ENCODE results near the gene ULK4. TPM values are rescaled to one million over a fixed set of nuclear protein-coding genes. Genes with fewer than 3 reads are reported as not detected.

Gene ULK4
- total and polyA plus RNA-seq, 2 of the 8 experiments (the other 6 are each of a cell fraction or from before 2014, with no cell fraction given) = 3.0 to 10.8 TPM

- Histone ChIP-seq H3K27me3 (replicated peaks in 1 of 4; ENCODE audit: control insufficient read depth in 3 of 4, extremely low read depth in 1 of 4, insufficient read depth in 3 of 4, low read length in 3 of 4) (no peaks in the 10 kb centered on the region), H3K79me1 (ENCODE audit: low read depth, low read length) (no peaks in the 10 kb centered on the region), H2AFZ (ENCODE audit: low read length) (no peak overlapping the region), H3K56ac (replicated peaks; ENCODE audit: insufficient read length, low read depth, low read length) (no peak overlapping the region), H4K20me1 (replicated peaks in 1 of 2; ENCODE audit: control insufficient read depth in 1 of 2, insufficient read depth in 2 of 2, low read length in 2 of 2) (no peaks in the 10 kb centered on the region), H2AK5ac (ENCODE audit: low read depth, low read length) (no peak overlapping the region), H3K18ac (ENCODE audit: extremely low read depth, low read length) (no peak overlapping the region), H2BK5ac (ENCODE audit: low read depth, low read length) (no peak overlapping the region), H3K23me2 (ENCODE audit: low read depth, low read length) (no peaks in the 10 kb centered on the region), H3K4ac (replicated peaks; ENCODE audit: insufficient read length, low read depth, low read length) (no peak overlapping the region), H2BK120ac (replicated peaks; ENCODE audit: low read depth, low read length) (no peak overlapping the region), H3K9me3 (ENCODE audit: insufficient read depth in 2 of 2, low read depth in 1 of 2, low read length in 1 of 2) (no peaks in the 10 kb centered on the region), H2BK20ac (ENCODE audit: low read length) (no peak overlapping the region), H3K23ac (ENCODE audit: insufficient read length) (no peak overlapping the region), H3K4me2 (ENCODE audit: insufficient read depth in 1 of 2, low read depth in 2 of 2, low read length in 2 of 2) (no peak overlapping the region), H4K8ac (ENCODE audit: extremely low read depth, insufficient read depth, low read length) (no peak overlapping the region), H3K9ac (replicated peaks in 1 of 4; ENCODE audit: extremely low read depth in 1 of 4, low read depth in 3 of 4, low read length in 3 of 4) (no peak overlapping the region), H3K27ac (ENCODE audit: low read depth, low read length) (no peak overlapping the region), H3K79me2 (ENCODE audit: control insufficient read depth in 1 of 2, insufficient read depth in 2 of 2, low read length in 2 of 2) (no peaks in the 10 kb centered on the region), H4K5ac (ENCODE audit: insufficient read length, low read depth, low read length) (no peak overlapping the region), H3K4me1 (replicated peaks in 1 of 4; ENCODE audit: control insufficient read depth in 3 of 4, insufficient read depth in 4 of 4, low read length in 3 of 4) (no peaks in the 10 kb centered on the region), H2BK12ac (ENCODE audit: low read depth, low read length) (no peak overlapping the region), H3K4me3 (ENCODE audit: extremely low read depth in 1 of 4, insufficient read depth in 2 of 4, low read depth in 3 of 4, low read length in 4 of 4) (no peak overlapping the region), H4K91ac (replicated peaks; ENCODE audit: insufficient read length, low read length) (no peak overlapping the region), H3K14ac (ENCODE audit: insufficient read length) (no peak overlapping the region), H2BK15ac (ENCODE audit: low read length) (no peak overlapping the region), H3K36me3 (ENCODE audit: control insufficient read depth in 2 of 4, insufficient read depth in 4 of 4, low read length in 3 of 4) (no peaks in the 10 kb centered on the region)
- WGBS, 2 experiments (ENCODE audit: extremely low coverage in 1 of 2, insufficient coverage in 1 of 2, insufficient read length in 1 of 2, insufficient replicate concordance in 2 of 2, low coverage in 1 of 2, low lambda C conversion rate in 2 of 2, missing lambda C conversion rate in 1 of 2) = 76% methylated on average over 2 of the region's 2 CpGs; no CpG with 5 or more reads in 1 of the 2 experiments
- ChIA-PET POLR2A (ENCODE audit: partially characterized antibody) (no interaction called here), CTCF (ENCODE audit: partially characterized antibody) (interaction anchor here (0.7 kb wide), 1 partner anchor 37 kb away, joined by 4 read pairs; no protein-coding TSS in a partner anchor)
- no peak for TF ChIP-seq BCL11A (IDR thresholded peaks at IDR 0.05; ENCODE audit: low read depth in 2 of 2, low read length in 2 of 2)
- no peak for TF ChIP-seq YY1 (IDR thresholded peaks at IDR 0.05; ENCODE audit: low read depth, low read length)
- no peak for TF ChIP-seq HDAC6 (IDR thresholded peaks at IDR 0.05; ENCODE audit: low read depth, low read length)
- no peak for TF ChIP-seq TAF1 (IDR thresholded peaks at IDR 0.05; ENCODE audit: low read depth, low read length)
- no peak for TF ChIP-seq EP300 (IDR thresholded peaks at IDR 0.05; ENCODE audit: borderline replicate concordance in 1 of 2, low read depth in 2 of 2, low read length in 2 of 2)
- no peak for TF ChIP-seq BRCA1 (IDR thresholded peaks at IDR 0.05; ENCODE audit: low read depth, low read length)
- no peak for TF ChIP-seq ATF3 (IDR thresholded peaks at IDR 0.05; ENCODE audit: insufficient read depth, low read depth, low read length)
- no peak for TF ChIP-seq CTCF (IDR thresholded peaks at IDR 0.05; ENCODE audit: control extremely low read depth in 1 of 3, insufficient read depth in 1 of 3, low read depth in 1 of 3, low read length in 3 of 3)
- no peak for FAIRE-seq
- no peak for DNase-seq (ENCODE audit: low read depth in 1 of 2, low spot score in 2 of 2)
Measured at GRCh38 chr3:41405466-41405865, 556.4 kb downstream of the ULK4 start.

Data from H1 (cell line).